HG03095 (cell line): Measurements from ENCODE around the gene AKAP13.
"Not testable (repeated sequence)": the region's sequence is repeated elsewhere in the genome, so short reads cannot be mapped to it uniquely, and the experiment has no call there.

ENCODE experiments used
- ATAC-seq: cut with Tn5 transposase; IDR thresholded peaks from one replicate; pipeline ENCODE4 v1.9.1; 2021; ENCODE audit warnings: moderate library complexity; ENCODE audit not compliant: unreplicated experiment

AKAP13 gene

DNA sequence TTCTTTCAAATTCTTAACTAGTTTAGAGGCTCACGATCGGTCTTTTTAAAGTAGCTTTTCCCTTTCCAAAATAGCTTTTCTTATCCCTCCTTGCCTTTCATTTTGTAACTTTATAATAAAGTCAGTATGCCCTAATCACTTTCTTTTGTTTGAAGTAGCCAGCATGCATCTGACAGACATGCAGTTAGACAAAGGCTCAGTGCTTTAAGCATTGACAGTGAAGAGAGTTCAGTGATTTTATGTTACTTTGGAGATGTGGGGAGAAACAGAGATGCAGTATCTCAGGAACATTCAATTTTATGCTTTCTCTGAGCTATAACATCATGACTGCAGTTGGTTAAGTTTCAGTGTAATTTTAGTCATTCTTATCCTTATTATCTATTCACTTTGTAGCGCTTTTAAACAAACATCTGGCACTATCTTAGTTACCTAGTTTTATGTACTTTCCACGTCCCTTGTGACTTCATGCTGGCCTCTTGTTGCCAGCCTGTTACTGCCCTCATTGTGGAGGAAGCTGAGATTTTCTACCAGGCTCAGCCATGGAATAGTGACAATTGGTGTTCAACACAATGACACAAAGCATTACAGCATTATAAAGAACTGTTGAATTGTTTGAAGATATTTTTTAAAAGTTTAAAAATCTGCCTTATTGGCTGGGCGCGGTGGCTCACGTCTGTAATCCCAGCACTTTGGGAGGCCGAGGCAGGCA lies 90.3 kb downstream of the AKAP13 start:
- ATAC-seq, result no peak

DNA sequence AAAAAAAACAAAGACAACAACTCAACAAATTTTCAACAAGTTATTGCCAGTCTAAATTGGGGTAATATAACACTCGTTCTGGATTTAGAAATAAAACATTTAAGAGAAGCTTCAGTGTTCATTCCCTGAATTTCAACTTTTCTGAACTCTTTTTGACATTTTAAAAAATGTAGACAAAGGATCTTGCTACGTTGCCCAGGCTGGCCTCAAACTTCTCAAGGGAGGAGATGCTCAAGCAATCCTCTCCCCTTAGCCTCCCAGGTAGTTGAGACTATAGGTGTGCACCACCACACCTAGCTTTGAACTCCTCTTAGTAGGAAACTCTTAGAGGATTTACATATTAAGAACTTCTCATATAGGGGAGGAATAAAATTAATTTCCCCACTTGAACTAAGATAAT lies 91.9 kb downstream of the AKAP13 start:
- ATAC-seq, result no peak

DNA sequence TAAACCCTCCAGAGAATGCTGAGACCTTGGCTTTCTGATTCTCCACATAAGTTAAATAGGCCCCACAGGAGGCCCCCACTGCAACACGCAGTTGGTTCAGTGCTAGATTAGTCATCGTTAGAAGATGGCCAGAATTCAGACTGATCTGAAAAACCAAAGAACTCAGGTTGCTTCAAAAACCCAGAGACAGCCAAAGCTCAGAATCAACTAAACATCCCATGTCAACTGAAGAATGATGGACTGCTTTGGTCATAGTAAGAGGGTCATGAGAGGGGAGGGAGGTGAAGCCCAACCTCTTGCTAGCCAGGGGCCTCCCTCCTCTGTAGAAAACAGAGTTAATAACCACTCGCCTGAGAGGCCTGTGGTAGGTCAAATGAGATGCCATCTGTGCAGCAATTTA lies 93.1 kb downstream of the AKAP13 start:
- ATAC-seq, result no peak

DNA sequence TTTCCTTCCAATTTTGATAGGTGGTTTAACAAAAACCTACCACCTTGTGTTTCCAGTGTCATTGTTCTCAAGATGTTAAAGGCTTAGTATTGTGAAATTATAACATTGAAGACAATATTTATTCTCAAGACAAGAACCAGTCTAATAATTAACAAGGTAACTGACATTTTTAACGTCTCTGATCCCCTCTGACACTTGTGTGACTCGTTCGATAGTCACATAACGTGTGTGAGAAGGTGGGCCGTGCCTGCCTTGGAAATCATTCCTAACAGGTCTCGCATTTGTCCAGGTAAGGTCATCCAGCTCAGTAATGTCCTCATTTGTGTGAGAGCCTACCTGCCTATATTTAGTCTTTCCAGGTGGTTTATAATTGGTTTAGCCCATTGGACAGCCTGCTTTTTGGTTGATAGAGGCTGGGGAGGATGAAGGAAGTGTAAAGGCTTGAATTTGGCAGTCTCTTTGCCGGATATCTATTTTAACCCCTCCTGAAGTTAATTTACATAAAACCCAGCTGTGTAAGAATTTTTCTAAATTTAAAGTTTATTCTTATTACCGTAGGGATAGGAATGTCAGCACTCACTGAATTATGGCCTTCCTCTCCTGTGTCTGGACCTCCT lies 94.4 kb downstream of the AKAP13 start:
- ATAC-seq, result peak; percentile 43

DNA sequence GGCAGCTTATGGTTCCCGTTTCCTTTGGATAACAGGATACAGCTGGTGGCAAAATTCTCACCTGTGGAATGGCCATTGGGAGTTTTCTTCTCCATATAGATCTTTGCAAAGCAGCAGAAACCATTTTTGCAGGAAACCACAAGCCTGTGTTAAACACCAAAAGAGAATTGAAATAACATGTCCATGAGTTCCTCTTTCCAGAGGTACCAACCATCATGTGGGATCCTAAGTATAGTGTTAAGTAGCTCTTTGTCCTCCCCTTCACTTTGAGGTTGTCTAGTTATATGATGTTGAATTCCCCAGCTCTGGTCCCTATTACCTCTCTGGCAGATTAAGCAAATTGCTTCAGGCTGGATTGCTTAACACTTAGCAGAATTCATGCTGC lies 94.9 kb downstream of the AKAP13 start:
- ATAC-seq, result peak; percentile 50

DNA sequence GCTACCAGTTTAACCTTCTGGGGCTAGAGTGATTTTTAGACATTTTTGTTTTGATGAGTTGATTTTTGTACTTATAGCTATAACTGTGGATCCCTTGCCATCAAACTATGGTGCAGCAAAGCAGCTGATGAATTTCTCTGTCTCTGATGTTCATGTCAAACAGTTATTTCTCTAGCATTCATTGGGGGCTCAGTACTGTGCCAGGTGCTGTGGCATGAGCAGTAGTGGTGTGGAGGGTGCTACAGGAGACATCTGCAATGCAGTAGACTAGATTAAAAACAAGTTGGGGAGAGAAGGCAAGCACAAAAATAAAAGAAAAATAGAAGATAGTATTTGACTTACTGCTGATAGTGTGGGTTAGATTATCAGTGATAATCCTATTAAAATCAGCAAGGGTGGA lies 95.3 kb downstream of the AKAP13 start:
- no peak for ATAC-seq

DNA sequence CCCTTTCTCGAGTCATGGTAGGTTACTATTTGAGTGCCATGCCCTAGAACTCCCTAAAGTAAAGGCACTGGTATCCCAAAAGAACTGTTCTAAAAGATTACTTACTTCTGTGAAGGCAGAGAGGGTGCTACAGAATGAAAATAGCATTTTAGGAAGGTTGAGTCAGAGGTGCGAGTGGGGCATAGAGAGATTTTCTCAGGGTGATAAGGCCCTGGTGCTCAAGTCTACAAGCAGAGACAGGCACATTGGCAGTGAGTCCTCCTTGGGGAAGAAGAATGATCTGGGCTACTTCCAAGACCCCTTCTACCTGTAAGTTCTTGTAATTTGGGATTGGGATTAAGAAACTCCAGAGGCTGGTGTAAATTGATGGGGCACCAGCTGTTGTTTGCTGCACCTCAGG lies 96.7 kb downstream of the AKAP13 start:
- no peak for ATAC-seq

DNA sequence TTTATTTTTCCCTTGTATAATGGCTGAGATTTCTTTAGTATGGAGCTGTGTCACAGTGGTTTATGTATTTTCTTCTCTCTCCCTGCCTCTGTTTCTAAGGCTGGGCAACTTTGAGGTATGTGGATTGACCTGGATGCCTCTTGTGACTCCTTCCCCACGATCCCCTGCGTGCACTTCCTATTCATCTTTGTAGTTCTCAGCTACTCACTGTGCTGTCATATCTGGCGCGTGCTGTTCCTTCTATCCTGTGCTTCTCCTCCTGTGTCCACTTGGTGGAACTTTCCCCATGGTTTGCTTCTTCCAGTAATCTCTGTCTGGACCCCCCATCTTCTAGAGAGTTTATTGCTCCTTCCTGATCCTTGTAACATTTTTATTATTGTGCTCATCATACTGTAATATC lies 97.3 kb downstream of the AKAP13 start:
- no peak for ATAC-seq

DNA sequence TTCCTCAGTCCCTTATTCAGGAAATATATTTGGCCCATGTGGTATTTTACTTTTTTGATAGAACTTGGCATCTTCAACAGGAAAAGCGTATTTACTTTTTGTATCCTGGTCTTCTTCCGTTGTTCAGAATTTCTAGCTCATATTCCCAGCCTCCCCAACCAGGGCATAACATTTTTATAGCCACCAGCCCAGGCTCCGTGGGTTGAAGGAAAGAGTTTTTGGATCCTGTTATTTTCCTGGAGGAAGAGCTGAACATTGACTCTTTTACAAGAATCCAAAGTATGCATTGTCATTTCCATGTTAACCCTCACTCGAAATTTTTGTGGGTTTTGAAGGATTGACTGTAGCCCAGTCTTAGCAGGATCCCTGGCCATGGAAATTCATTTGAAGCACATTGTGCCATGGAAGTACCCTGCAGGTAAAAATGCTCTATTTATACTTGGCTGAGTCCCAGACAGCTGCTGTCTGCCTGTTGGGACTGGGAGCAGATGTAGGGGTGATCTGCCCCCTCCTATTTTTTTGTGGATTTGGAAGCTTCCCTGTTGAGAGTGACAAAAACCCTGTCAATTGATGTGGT lies 98.8 kb downstream of the AKAP13 start:
- ATAC-seq, result no peak

DNA sequence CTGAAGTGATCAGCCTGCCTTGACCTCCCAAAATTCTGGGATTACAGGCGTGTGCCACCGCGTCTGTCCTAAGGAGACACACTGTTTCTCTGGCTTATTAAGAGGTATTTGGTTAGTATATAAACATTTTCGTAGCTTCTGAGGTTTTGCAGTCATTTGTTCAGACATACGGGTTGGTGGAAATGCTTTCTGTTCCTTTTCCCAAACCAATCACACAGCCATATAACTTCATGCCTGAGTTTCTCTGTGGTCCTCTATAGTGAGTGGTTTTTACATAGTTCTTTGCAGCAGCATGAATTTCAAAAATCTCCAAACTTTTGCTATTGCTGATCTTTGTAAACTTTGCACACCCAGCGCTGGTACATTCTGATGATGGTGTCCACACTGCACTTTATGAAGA lies 100.5 kb downstream of the AKAP13 start:
- no peak for ATAC-seq

DNA sequence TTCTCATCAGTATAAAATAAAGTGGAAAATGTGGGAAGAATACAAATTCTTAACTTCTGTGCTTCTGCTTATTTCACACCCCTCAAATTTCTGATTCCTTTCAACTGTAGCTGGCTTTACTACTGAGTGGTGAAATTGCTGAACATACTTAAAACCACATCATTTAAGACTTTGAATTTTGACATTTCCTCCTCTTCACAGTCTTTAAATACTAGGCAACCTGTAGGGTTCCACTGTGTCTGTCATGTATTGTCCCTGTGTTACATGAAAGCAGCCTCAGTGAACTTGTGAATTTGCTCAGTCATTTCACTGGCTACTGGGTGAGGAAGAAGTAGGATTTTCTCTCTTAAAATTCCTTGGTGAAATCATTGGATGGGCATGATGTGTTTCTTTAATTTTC lies 101.1 kb downstream of the AKAP13 start:
- not testable (repeated sequence) for ATAC-seq

DNA sequence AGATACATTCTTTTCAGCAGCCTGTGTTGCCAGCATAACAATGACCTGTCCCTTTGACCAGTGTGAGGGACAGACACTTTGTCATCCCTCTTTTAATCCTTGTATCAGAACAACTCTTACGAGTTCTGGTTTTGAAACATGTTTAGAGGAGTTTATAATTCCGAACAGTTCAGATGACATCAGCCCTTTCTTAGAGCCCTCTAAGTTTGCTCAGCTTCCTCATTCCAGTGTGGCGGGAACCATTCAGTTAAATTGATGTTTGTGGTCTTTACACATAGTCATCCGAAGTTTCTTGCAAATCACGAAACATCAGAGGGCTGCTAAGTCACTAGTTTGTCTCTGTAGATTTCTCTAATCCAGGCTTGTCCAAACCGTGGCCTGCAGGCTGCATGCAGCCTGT lies 102.5 kb downstream of the AKAP13 start:
- no peak for ATAC-seq

DNA sequence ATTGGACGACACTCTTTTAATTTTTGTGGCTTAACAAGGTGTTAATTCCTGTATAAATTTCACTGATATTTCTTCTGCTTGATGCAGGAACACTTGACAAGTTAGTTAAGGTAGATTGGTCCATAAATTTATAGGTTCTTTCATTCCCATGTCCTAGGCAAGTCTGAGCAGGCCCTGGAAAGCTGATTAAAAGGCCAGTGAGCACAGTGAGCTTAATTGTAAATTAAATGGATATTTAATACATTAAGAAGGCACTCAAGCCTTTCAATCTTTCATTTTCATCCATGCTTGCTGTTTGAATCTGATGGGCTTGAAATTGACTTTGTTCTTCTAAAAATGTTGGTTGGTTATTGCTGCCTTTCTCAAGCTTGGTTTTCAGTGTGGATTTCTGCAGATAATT lies 103.6 kb downstream of the AKAP13 start:
- ATAC-seq, result not testable (repeated sequence)

DNA sequence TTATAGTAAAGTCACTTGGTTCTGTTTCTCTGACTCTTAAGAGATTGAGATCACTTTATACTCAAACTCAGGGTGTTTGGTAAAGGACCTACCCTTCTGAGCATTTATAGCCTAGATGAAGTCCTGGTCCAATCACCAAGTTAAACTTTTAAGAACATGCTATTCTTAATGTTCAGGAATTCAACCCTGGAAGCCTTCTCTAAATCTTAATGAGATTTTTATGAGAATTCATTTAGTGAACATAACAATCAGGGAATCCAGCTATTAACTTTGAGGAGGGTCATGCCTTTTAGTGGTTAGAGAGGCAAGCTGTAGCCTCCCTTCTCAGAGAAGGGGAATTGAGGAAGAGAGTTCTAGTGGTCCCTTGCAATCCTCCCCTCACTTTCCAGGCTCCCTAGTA lies 104.5 kb downstream of the AKAP13 start:
- ATAC-seq, result not testable (repeated sequence)

DNA sequence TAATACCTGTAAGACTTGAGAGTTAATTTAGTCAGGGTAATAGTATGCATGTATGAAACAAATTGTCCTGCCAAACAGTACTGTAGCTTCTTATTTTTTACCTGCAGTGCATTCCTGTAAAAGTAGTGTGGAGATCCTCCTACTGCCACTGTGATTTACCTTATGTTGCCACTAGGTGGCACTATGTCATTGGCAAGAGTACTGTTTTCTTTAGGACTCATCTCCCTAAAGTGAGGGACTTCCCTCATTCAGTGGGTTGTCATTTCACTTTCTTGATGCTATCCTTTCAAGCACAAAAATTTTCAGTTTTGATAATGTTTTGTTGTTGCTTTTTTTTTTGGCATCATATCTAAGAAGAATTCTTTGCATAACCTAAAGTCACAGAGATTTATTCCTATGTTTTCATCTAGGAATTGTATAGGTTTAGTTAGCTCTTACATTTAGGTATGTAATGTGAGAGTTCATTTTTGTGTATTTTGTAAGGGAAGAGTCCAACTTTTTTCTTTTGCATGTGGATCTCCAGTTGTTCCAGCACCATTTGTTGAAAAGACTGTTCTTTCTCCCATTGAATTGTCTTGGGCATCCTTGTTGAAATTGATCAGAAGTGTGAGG lies 105.7 kb downstream of the AKAP13 start:
- ATAC-seq, result peak; percentile 85

DNA sequence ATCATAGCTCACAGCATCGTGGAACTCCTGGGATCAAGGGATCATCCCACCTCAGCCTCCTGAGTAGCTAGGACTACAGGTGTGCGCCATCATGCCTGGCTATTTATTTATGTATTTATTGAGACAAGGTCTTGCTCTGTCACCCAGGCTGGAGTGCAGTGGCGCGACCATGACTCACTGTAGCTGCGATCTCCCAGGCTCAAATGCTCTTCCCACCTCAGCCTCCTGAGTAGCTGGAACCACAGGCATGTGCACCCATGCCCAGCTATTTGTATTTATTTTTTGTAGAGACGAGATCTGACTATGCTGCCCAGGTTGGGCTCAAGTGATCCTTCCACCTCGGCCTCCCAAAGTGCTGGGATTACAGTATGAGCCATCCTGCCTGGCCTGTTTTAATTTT lies 107.4 kb downstream of the AKAP13 start:
- not testable (repeated sequence) for ATAC-seq

DNA sequence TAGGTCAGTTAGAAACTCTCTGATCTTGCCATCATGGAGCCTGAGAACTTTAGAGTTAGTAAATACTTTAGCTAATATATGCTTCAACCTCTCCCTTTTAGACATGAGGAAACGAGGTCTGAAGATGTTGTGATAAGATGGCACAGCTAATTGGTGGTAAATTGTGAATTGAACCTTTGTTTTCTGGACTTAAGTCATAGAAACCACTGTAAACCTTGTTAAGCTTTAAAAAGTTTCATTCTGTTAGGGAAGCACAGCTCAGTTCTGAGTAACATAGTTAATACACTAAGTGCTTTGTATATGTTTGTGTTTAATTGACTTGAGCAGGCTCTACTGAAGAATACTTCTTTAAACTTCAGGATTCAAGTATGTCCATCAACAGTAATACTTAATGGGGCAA lies 108.6 kb downstream of the AKAP13 start:
- no peak for ATAC-seq

DNA sequence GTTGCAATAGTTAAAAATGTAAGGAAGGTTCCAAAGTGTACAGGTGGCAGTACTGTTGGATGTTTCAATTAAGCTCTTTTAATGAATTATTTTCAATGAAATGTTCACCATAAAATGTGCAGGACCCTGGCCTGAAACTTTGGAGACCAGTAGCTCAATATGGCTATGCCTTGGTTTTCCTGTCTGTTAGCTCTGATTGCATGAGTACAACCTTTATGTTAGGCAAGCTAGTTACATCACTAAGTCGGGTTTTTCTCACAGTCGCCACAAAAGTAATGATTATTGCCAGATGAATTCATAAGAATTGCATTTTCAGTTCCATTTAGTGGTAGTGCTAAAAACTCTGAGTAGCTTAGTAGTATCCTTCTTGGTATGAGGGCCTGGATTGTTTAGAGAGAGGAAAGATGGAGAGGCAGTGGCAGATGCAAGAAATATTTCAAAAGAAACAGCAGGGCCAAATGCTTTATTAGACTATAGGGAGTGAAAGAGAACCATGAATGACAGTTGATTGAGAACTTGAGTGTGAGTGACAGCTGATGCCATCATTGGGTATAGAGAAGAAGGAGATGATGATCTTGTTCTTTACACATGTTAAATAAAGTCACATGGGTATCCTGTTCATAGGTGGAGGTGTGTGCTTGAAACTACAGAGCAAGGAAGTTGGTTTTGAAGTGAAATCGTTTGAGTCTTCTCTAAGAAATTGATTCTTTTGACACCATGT lies 109.5 kb downstream of the AKAP13 start:
- ATAC-seq, result no peak

DNA sequence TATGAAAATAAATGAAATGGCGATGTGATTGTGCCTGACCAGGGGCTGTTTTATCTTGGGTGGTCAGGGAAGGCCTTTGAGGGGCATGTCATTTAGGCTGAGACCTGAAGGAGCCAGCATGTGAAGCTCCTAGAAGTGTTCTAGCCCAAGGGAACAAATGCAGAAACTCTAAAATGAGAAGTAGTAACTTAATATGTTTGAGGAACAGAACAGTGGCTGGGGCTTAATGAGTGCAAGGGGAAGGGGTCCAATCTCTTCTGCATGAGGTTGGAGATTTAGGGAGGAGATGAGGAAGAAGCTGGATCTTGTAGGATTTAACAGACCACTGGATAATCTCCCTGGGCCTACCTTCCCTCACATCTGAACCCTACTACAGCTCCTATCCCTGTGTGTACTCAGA lies 110.5 kb downstream of the AKAP13 start:
- no peak for ATAC-seq

DNA sequence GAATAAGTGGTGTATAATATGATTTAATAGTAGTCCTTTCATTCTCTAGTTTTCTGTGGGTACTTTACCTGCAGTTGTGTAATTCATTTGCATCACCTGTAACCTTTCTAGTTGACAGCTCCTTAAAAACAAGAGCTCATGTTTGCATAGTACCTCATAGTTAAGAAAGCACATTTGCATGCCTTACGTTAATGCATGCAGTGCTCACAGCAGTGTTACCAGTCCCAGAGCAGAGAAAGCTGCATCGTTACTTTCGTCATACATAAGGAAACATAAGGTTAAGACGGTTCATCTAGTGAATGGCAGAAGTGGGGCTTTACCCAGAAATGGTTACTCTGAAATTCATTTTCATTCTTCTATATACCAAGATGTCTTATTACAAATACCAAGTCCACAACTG lies 111.3 kb downstream of the AKAP13 start:
- ATAC-seq, result no peak

DNA sequence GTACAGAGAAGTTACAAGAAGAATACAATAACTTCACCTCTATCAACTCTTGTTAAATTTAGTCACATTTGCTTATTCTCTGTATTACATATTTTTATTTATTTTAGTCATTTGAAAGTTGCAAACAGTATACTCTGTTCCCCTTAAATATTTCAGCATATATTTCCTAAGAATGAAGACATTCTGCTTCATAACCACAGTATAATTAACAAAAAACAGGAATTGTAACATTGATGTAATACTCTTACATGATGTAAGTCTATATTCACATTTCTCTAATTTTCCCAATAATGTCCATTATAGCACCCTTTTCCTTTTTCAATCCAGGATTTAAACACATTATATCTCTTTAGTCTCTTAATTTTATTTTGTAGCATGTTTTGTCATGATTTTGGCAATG lies 112.0 kb downstream of the AKAP13 start:
- ATAC-seq, result no peak

DNA sequence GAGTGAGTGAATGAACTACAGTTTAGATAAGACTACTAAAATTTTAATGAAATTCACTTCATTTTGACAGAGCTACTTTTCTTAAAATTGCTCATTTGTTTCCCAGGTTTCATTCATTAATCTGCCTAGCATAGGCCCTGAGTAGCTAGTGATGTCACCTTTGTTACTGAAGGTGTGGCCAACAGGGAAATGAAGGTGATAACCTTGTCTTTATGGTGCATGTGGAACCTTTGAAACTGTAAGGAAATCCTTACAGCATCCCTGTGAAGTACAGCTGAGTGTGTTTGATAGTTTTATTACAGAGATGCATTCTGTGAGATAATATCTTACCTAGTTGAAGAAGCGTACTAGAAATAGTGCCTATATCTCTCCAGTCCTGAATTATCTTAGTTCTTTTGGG lies 112.9 kb downstream of the AKAP13 start:
- ATAC-seq, result no peak
